Heart left ventricle (tissue), 16 donors: ENCODE data around the gene RBBP5. TPM values are rescaled to one million over a fixed set of nuclear protein-coding genes. Genes with fewer than 3 reads are reported as not detected.

ENCODE experiments used
- ATAC-seq, 4 donors: fragments of 200-7000 bp; cut with Tn5 transposase; one replicate each; pipeline ENCODE4 v1.9.1; 2020 to 2022; ENCODE audit warnings: moderate library complexity in 4 of 4, mild to moderate bottlenecking in 3 of 4, moderate number of reproducible peaks in 1 of 4
- DNase-seq, 5 donors: peaks; one replicate each; pipeline ENCODE4 v3.0.0-alpha.2; 2020
- H3K27ac ChIP-seq, 12 donors: fragments of 200-600 bp; sonication (generic) in 4 of 12; one replicate each; pipeline versions ENCODE4 v1.5.0 to v1.8.0; 2016 to 2022; ENCODE audit warnings: mild to moderate bottlenecking in 2 of 12
- H3K27me3 ChIP-seq, 9 donors: fragments of 200-600 bp; sonication (generic) in 2 of 9; one replicate each; pipeline versions ENCODE4 v1.5.1 to v1.8.0; 2016 to 2022; ENCODE audit warnings: mild to moderate bottlenecking in 3 of 9
- H3K36me3 ChIP-seq, 9 donors: fragments of 200-600 bp; sonication (generic) in 2 of 9; one replicate each; pipeline versions ENCODE4 v1.5.0 to v1.8.0; 2018 to 2022; ENCODE audit warnings: mild to moderate bottlenecking in 2 of 9
- H3K4me1 ChIP-seq, 12 donors: fragments of 200-600 bp; sonication (generic) in 4 of 12; one replicate each; pipeline versions ENCODE4 v1.5.0 to v1.8.0; 2016 to 2022; ENCODE audit warnings: mild to moderate bottlenecking in 3 of 12
- H3K4me3 ChIP-seq, 12 donors: fragments of 200-600 bp; sonication (generic) in 4 of 12; one replicate each; pipeline versions ENCODE4 v1.5.0 to v1.8.0; 2017 to 2022; ENCODE audit warnings: mild to moderate bottlenecking in 9 of 12, moderate library complexity in 4 of 12
- H3K9me3 ChIP-seq, 12 donors: fragments of 200-600 bp; sonication (generic) in 4 of 12; one replicate each; pipeline versions ENCODE4 v1.5.0 to v1.8.0; 2016 to 2022; ENCODE audit warnings: mild to moderate bottlenecking in 1 of 12
- POLR2A ChIP-seq, 2 donors: fragments of 450-650 bp; IDR thresholded peaks; one replicate each; pipeline ENCODE4 v1.6.1; 2017; ENCODE audit warnings: antibody characterized with exemption in 2 of 2, mild to moderate bottlenecking in 2 of 2, moderate library complexity in 2 of 2
- WGBS, 4 donors: extraction: QIAGEN DNeasy Blood & Tissue Kit in 2 of 4; methylation state at CpG; one replicate each; pipeline versions ENCODE4 v1.1.5 to v1.1.7; 2013 to 2018; 5-methylcytosine and 5-hydroxymethylcytosine counted together
- intact Hi-C, 10 donors: fragments of 100-400 bp; cut with DNase I; formaldehyde crosslinking; loops; one replicate each; pipeline versions ENCODE4 v1.11.1 to v1.14.2; 2022
- polyA plus RNA-seq, 2 donors: library from polyadenylated mRNA; stranded (reverse); fragments of 200-250 nt; gene quantifications; one replicate each; pipeline ENCODE4 v1.2.3, GENCODE V29; 2013
- total RNA-seq, 9 donors: library from RNA; depleted of rRNA in 2 of 9; stranded (reverse); fragments of >200 nt in 2 of 9; fragmentation: NEBNext Ultra II Directional in 3 of 9; extraction: Animal tissue kit (Norgen Biotek cat#: 25700) in 3 of 9; gene quantifications; one replicate each; pipeline versions ENCODE4 v1.1.0 to v1.2.4, GENCODE V29; 2016 to 2023
- TF ChIP-seq, protein P1 (sequence below), 12 donors: fragments of 200-600 bp; sonication (generic) in 4 of 12; IDR thresholded peaks; one replicate each; pipeline versions ENCODE4 v1.5.0 to v1.8.0; 2018 to 2022; ENCODE audit warnings: antibody characterized with exemption in 12 of 12, mild to moderate bottlenecking in 5 of 12
- donor health status: ischemic (EF 13 %, LVEDD 7.1; RV severe dilation, severe dysfunction).
- donor health status: healthy with polysubstance abuse.
- donor health status: DM: no; HTN: yes; CAD: no.
- donor health status: DM: no; HTN: no; CAD: no.
- donor health status: ischemic (EF 25% LVEDD 6.9; RV normal size, moderate dysfunction).
- donor health status: ischemic (EF 25% LVEDD 5.7; RV mildly dilated, moderate dysfunction).
- donor health status: healthy.
- donor health status: DM: yes; HTN: yes; CAD: no.
- donor health status: ischemic (EF 35%, LVEDD 5.7; RV mildly dilated, moderate dysfunction).
- donor health status: nonischemic (EF 11% LVEDD 7.7; RV severe dilation, severe dysfunction).
- donor health status: DM: yes; HTN: yes; CAD: no.
- donor health status: PGD.
- donor health status: ischemic (EF 29% LVEDD 5.4; RV normal size, mild dysfunction).
- donor health status: nonischemic (EF 23%, LVEDD 6.1; RV moderate dilation, normal function).

Gene RBBP5
- total and polyA plus RNA-seq, 11 donors: 3.8 to 12.1 (median 9.5) TPM

- H3K27ac ChIP-seq: no peak overlapping the region
- no peak for ATAC-seq
- intact Hi-C loops: no loop called here
- no peaks in the 10 kb centered on the region for H3K9me3 ChIP-seq
- no peak for DNase-seq
- H3K27me3 ChIP-seq: no peaks in the 10 kb centered on the region
- no peak overlapping the region for H3K4me3 ChIP-seq
- 86 to 91% (median 89%) methylated on average over 1 of the region's 1 CpG for WGBS, 4 donors
- no peaks in the 10 kb centered on the region for H3K4me1 ChIP-seq
- H3K36me3 ChIP-seq: peaks cover 0 to 99% (median 93%) of the 10 kb centered on the region in 9 donors
- TF ChIP-seq, protein P1, sequence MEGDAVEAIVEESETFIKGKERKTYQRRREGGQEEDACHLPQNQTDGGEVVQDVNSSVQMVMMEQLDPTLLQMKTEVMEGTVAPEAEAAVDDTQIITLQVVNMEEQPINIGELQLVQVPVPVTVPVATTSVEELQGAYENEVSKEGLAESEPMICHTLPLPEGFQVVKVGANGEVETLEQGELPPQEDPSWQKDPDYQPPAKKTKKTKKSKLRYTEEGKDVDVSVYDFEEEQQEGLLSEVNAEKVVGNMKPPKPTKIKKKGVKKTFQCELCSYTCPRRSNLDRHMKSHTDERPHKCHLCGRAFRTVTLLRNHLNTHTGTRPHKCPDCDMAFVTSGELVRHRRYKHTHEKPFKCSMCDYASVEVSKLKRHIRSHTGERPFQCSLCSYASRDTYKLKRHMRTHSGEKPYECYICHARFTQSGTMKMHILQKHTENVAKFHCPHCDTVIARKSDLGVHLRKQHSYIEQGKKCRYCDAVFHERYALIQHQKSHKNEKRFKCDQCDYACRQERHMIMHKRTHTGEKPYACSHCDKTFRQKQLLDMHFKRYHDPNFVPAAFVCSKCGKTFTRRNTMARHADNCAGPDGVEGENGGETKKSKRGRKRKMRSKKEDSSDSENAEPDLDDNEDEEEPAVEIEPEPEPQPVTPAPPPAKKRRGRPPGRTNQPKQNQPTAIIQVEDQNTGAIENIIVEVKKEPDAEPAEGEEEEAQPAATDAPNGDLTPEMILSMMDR (IDR thresholded peaks at IDR 0.05): no peak
- no peak for TF ChIP-seq POLR2A (IDR thresholded peaks at IDR 0.05)
These were observed 12.5 kb downstream of the RBBP5 start for GRCh38 chr1:205109269-205109668.

DNA sequence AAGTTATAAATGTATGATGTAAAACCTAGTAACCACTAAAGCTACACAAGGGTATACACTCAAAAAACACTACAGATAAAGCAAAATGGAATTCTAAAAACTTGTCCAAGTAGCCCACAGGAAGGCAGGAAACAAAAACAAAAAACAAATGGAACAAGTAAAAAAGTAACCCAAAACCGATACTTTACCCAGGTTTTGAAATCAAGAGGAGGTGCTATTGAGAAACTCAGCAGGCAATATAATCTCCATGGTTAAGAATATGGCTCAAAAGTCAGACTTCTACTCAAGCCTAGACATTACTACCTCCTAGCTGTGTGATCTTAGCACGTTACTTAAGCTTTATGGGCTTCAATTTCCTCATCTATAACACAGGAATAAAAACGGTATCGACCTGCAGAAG lies 13.3 kb downstream of the RBBP5 start:
- no peak for DNase-seq
- intact Hi-C loops: no loop called here
- Histone ChIP-seq H3K27me3 (no peaks in the 10 kb centered on the region), H3K27ac (no peak overlapping the region), H3K4me1 (no peaks in the 10 kb centered on the region), H3K36me3 (peaks cover 0 to 99% (median 93%) of the 10 kb centered on the region in 9 donors), H3K4me3 (no peak overlapping the region), H3K9me3 (no peaks in the 10 kb centered on the region)
- ATAC-seq: no peak
- TF ChIP-seq POLR2A (IDR thresholded peaks at IDR 0.05): no peak
- 90 to 92% (median 92%) methylated on average over 4 of the region's 4 CpGs for WGBS, 4 donors

- WGBS, 4 donors: 92 to 96% (median 95%) methylated on average over 4 of the region's 4 CpGs
- no peak overlapping the region for H3K27ac ChIP-seq
- H3K4me1 ChIP-seq: no peaks in the 10 kb centered on the region
- TF ChIP-seq, protein P1 (IDR thresholded peaks at IDR 0.05): no peak
- TF ChIP-seq POLR2A (IDR thresholded peaks at IDR 0.05): no peak
- DNase-seq: no peak
- H3K9me3 ChIP-seq: no peaks in the 10 kb centered on the region
- H3K27me3 ChIP-seq: no peaks in the 10 kb centered on the region
- no peak overlapping the region for H3K4me3 ChIP-seq
- H3K36me3 ChIP-seq: peaks cover 0 to 99% (median 93%) of the 10 kb centered on the region in 9 donors
- ATAC-seq: no peak
- intact Hi-C loops: no loop called here
These were observed 14.5 kb downstream of the RBBP5 start for GRCh38 chr1:205107327-205107726.

- 98 to 100% (median 99%) methylated on average over 3 of the region's 3 CpGs for WGBS, 4 donors
- no peak overlapping the region for H3K27ac ChIP-seq
- intact Hi-C loops: no loop called here
- DNase-seq (no peak), ATAC-seq (no peak)
- H3K36me3 ChIP-seq: peaks cover 0 to 100% (median 96%) of the 10 kb centered on the region in 9 donors
- H3K9me3 ChIP-seq: no peaks in the 10 kb centered on the region
- TF ChIP-seq, protein P1 (IDR thresholded peaks at IDR 0.05): no peak
- no peak for TF ChIP-seq POLR2A (IDR thresholded peaks at IDR 0.05)
- no peaks in the 10 kb centered on the region for H3K4me1 ChIP-seq
- no peak overlapping the region for H3K4me3 ChIP-seq
- no peaks in the 10 kb centered on the region for H3K27me3 ChIP-seq
These were observed 19.4 kb downstream of the RBBP5 start for GRCh38 chr1:205102404-205102803.

- TF ChIP-seq, protein P1 (IDR thresholded peaks at IDR 0.05): no peak
- no peak for TF ChIP-seq POLR2A (IDR thresholded peaks at IDR 0.05)
- Histone ChIP-seq H3K4me3 (no peak overlapping the region), H3K27me3 (no peaks in the 10 kb centered on the region), H3K4me1 (no peaks in the 10 kb centered on the region), H3K36me3 (peaks cover 0 to 99% (median 98%) of the 10 kb centered on the region in 9 donors), H3K27ac (no peak overlapping the region), H3K9me3 (no peaks in the 10 kb centered on the region)
- no peak for ATAC-seq
- DNase-seq: no peak
- intact Hi-C loops: loop anchor here in 1 of 10 donors (10.0 kb wide), 1 partner anchor 553 kb away; no protein-coding TSS in a partner anchor
These were observed 23.5 kb downstream of the RBBP5 start for GRCh38 chr1:205098242-205098641.
